Stimulated activated CD4-positive, alpha-beta T cell treated with anti-CD3 and anti-CD28 coated beads, Interleukin-12 subunit alpha, Interleukin-12 subunit beta, amount 100 ng/mL, for 24 hours (primary cell): Measurements from ENCODE around the gene TBC1D24.
A peak's percentile ranks its signal among the peaks of the same experiment; 100 is the strongest.

Source experiments
- DNase-seq, 2 experiments: peaks; one replicate each; pipeline ENCODE4 v3.0.0-alpha.2; 2020; ENCODE audit warnings: low read depth in 2 of 2

The TBC1D24 gene

DNA sequence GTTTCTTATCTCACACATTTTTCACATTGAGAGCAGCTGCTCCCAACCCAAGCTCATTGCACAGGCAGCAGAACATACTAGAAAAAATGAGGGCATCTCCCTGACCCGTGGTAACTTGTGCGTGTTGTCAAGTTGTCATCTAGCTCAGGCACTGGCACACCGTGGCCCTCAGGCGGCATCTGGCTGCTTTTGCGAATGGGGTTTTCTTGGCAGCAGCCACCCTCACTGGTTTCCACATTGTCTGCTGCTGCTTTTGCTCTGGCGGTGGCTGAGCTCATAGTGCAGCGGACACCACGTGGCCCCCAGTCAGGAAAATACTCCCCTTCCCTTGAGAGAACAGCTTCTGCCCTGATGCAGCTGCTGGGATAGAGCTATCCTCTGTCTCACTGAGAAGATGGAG lies 24.4 kb upstream of the TBC1D24 start:
- no peak for DNase-seq

DNA sequence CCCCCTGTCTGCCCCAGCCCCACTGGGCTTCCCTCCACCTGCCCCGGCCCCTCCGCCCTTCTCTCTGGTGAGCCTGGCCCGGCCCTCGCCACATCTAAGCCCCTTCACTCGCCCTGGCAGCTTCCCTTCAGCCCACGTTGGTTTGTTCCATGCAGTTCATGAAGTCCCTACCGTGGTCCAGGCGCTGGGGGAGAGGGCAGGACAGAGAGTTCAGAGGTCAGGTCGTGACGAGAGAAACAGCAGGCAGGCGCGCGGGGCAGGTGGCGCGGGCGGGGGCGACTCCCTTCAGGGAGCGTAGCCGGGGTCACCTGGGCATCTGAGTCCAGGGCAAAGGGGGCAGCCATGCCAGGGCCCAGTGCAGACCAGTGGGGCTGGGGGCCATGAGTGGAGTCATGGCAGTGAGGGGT lies 23.9 kb upstream of the TBC1D24 start:
- no peak for DNase-seq

DNA sequence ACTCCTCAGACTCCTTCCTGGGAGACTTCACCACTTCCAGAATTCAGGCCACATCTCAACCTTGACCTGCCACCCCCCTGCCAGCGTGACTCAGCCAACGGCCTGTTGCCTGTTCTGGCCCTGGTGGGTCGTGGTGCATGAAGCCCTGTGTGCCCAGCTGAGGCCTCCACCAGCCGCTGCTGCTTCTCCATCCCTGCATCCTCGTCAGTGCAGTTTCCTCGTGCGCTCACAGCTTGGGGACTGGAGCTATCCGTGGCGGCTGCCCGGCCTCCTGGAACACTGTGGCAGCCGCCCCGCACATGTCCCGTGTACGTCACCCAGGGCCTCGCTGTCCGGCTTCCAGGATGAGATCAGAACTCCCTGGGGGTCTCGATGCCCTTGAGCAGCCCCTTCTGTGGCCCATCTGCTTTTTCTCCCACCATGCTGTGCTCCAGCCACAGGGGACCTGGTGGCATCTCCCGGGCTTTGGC lies 23.0 kb upstream of the TBC1D24 start:
- DNase-seq, result no peak

DNA sequence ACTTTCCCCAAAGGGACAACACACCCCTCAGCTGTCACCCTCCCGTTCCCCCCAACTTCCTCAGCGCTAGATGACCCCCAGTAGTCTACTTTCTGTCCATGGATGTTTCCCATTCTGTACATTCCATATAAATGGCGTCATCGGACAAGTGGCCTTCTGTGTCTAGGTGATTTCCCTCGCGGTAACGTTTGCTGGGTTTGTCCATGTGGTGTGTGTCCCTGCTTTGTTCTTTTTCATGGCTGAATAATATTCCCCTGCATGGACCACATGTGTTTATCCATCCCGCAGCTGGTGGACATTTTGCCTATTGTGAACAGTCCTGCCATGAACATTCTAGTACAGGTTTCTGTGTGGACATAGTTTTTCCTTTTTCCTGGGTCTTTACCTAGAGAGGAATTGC lies 22.3 kb upstream of the TBC1D24 start:
- no peak for DNase-seq

DNA sequence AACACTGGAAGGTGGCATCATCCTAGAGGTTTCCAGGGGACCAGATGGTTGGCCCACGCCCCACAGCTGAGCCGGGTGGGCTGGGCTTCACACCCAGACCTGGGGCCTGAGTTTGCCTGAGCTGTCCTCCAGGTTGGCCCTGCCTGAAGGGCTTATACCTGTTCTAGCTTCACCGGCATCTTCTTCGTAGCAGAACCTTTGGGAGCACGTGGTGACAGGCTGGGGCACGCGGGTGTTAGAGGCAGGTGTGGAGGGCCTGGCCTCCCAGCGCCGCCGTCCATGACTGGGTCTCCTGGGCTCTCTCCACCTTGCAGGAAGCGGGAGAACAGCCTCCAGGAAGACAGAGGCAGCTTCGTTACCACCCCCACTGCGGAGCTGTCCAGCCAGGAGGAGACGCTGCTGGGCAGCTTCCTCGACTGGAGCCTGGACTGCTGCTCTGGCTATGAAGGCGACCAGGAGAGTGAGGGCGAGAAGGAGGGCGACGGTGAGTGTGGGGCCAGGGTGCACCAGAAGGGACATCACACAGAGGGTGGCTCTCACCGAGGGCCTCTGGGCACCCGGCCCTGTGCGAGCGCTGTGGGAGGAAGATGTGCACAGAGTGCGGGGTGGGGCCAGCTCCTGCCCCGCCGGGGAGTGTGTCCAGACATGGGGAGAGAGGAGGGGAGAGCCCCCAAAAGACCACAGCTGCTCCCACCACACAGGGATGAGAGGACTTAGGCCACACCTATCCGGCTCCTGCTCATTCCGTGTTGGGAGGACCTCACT lies 19.7 kb upstream of the TBC1D24 start:
- no peak for DNase-seq

DNA sequence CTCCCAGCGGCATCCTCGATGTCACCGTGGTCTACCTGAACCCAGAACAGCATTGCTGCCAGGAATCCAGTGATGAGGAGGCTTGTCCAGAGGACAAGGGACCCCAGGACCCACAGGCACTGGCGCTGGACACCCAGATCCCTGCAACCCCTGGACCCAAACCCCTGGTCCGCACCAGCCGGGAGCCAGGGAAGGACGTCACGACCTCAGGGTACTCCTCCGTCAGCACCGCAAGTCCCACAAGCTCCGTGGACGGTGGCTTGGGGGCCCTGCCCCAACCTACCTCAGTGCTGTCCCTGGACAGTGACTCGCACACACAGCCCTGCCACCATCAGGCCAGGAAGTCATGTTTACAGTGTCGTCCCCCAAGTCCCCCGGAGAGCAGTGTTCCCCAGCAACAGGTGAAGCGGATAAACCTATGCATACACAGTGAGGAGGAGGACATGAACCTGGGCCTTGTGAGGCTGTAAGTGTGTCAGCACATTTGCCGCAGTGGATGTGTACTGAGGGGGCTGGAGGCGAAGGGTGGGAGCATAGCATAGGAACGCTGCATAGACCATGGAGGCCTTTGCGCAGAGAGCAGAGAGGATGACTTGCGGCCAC lies 18.3 kb upstream of the TBC1D24 start:
- no peak for DNase-seq

DNA sequence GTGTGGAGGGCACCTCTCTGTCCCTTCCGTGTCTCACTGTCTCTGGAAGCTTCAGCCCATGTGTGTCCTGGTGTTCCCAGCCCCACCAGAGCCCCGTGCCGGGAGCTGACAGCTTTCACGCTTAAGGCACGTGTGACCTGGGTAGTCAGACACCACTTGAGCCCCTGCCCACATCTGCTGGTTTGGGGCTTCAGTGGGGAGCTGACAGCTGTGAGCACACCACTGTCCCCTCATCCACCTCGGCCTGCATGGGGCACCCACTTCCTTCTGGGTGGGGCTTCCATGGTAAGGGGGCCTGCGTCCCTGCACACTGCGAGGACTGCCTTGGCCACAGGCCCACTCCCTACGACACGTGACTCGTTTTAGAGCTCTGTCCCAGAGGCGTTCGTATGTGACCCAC lies 17.7 kb upstream of the TBC1D24 start:
- DNase-seq, result no peak

DNA sequence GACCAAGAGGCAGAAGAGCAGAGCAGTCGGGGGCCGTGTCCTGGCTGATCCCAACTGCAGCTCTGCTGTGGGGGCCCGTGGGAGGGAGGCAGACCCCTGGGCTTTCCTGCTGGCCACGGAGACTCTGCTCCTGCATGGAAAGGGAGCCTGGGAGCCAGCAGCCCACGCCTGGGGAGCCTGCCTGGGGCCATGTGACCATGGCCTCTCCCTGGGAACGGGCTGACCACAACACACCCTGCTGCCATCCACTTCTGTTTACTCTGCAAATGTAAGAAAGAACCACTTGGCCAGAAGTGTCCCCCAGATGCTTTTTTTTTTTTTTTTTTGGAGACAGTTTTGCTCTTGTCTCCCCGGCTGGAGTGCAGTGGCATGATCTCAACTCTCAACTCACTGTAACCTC lies 17.0 kb upstream of the TBC1D24 start:
- no peak for DNase-seq

DNA sequence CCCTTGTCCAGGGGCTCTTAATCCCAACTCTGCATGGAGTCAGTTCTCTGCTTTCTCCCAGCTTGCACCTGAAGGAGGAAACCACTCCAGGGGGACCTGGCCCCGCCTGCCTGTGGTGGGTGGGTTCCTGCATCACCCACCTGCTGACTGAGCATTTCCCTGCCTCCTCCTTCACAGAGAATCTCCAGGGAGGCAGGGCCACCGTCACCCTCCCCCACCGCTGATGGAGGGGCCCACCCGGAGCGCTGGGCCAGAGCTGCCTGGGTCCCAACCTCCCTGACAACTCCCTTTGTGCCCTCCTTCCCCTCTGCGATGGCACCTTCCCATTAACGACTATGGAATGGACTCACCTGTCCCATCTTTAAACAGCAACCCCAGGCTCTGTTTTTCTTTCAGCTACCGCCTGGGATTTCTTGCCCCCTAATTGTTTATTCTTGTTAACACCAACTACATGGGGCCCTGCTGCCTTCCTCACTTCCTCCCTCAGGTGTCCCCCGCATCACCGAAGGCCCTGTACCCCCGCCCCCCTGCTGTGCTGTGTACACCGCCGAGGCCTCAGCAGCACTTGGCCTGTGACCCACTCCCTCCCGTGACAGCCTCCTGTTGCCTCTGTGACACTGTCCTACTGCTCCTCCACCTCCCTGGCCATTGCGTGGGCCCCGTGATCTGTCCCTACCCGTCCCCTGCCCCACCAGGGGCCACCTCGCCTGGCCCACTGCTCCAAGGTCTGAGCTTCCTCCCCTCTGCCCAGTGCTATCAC lies 15.9 kb upstream of the TBC1D24 start:
- DNase-seq, result no peak

DNA sequence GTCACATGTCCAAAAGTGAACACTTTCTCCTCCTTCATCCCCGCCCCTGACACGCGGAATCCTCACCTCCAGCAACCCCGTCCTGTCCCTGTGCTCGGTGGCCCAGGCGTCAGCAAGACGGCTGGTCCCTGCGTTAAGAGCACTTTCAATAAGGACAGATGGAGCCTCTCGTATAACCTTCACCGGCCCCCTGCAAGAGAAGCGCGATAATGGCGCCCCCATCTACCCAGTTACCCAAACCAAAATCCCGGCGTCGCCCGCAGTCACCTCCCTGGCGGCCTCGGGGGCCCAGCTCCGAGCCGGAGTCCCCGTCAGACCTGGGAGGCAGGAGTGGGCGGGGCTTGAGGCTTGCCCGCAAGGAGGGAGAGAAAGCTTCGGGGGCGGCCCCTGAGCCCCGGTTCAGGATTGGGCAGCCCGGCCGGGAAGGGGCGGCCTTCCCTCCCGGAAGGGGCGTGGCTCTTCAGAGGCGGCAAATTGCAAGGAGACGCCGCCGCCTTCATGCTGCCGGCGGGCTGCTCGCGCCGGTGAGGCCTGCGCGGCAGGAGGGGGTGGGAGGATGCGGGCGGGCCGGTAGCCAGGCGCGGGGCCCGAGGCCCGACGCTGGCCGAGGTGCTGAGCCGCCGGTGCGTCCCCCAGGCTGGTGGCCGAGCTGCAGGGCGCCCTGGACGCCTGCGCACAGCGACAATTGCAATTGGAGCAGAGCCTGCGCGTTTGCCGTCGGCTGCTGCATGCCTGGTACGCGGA lies 15.1 kb upstream of the TBC1D24 start, which contains the start of gene TEDC2:
TEDC2 (plus strand) TSS at position 463 of the 744 bp plus-strand sequence; CDS start at position 499, 36 bp downstream.
- DNase-seq, result peak; percentile 90 to 98

DNA sequence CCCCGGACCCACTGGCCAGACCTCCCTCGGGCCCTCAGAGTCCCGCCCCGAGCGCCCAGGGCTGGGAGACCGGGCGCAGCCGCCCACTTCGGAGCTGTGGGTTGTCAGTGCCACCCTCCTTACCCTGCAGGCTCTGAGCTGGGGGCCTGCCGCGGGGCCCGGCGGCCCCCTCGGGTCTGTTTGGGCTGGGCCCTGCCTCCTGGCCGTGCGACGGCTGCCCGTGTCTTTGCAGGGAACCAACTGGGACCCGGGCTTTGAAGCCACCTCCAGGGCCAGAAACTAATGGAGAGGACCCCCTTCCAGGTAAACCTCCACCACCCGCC lies 14.6 kb upstream of the TBC1D24 start:
- no peak for DNase-seq

DNA sequence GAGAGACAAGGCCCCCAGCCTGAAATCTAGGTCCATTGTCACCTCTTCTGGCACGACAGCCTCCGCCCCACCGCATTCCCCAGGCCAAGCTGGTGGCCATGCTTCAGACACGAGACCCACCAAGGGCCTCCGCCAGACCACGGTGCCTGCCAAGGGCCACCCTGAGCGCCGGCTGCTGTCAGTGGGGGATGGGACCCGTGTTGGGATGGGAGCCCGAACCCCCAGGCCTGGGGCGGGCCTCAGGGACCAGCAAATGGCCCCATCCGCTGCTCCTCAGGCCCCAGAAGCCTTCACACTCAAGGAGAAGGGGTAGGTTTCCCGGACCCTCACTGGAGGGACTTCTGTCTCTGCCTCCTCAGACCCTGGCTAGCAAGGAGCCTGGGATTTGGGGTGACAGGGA lies 14.0 kb upstream of the TBC1D24 start:
- no peak for DNase-seq

DNA sequence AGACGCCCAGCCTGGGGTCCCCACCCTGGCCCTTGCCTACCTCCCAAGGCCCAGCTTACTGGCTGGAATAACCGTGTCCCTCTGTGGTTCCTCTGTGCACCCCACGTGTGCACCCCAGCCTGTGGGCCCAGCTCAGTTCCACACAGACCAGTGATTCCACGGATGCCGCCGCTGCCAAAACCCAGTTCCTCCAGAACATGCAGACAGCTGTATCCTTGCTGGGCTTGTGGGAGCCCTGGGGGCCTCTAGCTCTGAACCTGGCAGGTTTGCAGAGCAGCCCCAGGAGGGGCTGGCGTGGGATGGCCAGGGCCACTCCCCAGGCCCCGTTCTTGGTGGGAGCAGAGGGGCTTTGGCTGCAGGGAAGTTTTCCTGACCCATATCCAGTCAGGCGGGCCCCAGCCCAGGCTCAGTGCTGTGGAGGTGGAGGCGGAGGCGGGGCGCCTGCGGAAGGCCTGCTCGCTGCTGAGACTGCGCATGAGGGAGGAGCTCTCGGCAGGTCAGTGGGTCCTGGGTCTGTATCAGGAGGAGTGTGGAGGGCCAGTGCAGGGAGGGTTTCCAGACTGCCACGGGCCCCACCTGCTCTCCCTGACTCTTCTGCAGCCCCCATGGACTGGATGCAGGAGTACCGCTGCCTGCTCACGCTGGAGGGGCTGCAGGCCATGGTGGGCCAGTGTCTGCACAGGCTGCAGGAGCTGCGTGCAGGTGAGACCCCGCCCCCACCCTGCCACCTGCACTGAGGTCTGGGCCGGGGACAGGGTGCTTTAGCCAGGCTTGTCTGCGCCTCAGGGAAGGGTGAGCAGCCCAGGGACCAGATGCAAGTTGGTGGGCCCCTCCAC lies 12.7 kb upstream of the TBC1D24 start:
- no peak for DNase-seq

DNA sequence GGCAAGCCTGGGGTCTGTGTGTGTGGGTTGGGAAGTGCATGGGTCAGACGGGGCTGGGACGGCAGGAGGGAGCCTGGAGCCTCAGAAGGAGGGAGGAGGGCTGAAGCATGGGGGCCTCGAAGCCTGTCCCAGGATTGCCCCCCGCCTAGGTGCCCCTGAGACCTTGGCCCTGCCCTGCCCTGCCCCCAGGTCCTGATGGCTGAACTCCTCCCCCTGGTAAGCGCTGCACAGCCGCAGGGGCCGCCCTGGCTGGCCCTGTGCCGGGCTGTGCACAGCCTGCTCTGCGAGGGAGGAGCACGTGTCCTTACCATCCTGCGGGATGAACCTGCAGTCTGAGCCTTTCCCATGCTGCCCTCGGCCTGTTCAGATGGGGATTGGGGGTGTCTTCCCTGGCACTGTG lies 10.6 kb upstream of the TBC1D24 start:
- no peak for DNase-seq

DNA sequence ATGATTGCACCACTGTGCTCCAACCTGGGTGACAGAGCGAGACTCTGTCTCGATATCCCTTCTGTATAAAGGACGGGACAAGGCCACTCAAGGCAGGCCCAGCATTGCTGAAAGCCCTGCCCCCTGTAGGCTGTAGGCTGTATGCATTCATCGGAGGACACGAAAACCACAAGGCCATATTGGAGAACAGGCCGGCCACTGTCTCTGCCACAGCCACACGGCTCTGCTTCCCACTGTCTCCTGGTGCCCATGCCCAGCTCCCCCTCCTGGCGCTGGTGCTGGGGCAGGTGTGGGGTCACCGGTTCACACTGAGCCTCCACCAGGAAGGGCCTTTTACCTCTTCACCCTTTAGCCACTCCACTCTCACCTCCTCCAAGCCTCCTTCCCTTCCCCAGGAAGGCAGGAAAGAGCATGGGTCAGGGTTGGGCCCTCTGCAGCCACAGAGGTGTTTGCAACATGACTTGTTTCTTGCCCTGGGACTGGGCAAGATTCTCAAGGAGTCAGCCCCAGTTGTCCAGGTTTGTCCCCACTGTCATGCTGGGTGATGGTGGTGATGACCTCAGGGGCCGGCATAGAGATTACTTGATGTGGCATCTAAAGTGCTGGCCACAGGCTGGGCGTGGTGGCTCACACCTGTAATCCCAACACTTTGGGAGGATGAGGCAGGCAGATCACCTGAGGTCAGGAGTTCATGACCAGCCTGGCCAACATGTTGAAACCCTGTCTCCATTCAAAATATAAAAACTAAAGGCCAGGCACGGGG lies 9.1 kb upstream of the TBC1D24 start:
- DNase-seq, result no peak

DNA sequence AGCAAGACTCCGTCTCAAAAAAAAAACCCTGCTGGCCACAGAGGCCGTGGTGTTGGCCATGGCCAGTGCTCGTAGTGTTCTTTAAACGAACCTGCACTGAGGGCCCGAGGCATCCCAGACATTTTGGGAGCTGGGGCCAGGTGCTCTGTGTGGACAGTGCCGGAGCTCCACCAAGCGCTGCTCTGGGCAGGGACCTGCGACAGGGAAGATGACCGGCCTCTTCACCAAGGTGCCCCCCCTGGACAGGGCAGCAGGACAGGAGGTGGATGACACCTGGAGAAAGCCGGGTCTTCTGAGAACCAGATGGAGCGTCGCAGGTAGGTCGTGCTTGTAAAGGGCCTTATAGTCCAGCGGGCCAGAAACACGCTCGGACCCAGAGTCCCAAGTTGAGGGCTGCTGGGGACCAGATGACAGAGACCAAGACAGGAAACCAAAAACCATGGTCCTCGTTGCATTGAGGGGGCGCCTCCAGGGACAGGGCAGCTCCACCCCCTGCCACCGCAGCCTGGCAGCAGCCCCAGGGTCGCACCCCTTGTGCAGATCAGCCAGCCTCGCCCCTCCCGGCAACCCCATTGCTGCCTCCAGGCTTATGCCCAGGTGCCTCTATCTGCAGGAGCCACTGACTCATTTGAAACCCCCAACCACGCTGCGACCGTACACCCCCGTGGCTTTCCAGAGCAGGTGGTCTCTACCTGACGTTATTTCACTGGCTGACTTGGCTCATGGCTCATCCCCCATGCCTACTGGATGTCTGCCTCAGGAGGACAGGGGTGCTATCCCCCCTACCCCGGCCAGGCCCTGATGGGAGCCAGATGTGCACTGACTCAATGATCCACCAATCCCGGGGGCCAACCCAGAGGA lies 8.0 kb upstream of the TBC1D24 start:
- no peak for DNase-seq

DNA sequence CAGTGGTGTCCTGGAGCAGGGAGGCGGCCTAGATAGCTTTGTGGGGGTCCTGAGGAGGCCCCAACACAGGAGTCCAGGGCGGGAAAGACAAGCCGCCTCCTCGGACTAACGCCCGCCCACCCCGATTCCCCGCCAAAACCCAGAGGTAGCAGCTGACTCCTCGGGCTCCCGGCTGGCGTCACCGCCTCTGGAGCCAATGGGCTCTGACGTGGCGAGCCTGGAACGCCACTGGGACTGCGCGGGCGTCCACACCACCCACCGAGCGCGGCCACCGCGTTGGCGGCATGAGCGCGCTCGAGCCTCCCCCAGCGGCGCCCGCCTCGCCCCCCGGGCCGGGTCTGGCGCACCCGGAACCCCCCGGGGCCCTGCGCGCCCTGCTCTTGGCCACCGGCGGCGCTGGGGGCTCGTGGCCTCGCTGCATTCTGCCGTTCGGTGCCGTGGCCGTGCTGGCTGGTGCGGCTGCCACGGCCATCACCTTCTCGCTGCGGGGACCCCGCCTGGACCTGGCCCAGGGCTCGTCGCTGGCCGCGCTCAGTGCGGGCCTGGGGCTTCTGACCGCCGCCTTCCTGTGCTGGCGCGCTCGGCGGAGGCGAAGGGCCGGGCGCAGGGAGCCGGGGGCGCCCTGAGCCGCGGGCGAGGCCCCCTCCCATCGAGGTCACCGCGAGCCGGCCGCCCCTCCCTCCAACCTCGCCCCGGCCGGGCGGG lies 7.2 kb upstream of the TBC1D24 start:
- DNase-seq, result peak in 1 of 2 experiments; percentile 26

DNA sequence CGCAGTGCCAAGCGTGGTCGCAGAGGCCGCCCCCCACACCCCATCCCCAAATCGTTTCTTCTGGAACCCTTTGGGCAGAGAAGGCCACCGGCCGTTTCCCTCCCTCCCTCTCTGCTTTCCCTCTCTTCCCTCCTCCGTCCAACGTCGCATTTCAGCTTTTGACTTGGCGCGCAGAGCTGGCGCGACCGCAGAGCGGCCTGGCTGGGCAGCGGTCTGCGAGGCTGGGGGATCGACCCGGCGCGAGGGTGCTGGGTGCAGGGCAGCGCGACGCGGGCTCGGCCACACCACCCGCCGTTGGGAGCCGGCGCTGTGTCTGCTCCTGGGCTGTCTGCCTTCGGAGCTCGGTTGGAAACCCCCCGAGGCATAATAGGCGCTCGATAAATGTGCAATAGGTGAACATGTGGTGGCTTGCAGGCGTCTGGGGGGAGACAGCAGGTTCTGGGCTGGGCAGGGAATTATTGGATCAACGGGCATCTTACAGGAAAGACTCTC lies 6.6 kb upstream of the TBC1D24 start:
- DNase-seq, result no peak
